ENCODE results near the gene GOT1. TPM values are rescaled to one million over a fixed set of nuclear protein-coding genes. Genes with fewer than 3 reads are reported as not detected.

GOT1 gene
- total RNA-seq, 2 experiments from 2014 or later, result 3.5 to 5.7 TPM

DNA sequence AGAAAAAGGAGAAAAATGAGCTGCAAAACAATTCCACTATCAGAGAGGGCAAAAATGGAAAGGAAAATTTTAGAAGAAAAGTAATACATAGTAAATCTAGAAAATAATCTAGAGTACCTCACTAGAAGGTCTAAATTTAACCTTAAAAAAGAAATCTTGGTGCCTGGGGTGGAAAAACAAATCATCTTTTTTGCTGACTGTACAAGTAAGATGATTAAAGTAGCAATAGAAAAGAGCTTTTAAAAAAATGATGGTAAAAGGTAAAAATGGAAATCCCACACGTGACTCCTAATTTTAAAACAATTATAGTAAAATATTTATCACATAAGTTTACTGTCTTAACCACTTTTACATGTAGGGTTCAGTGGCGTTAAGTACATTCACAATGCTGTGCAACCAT, 28.8 kb upstream of the GOT1 start:
- Mint-ChIP-seq H3K36me3 (ENCODE audit: low read depth) (no peaks in the 10 kb centered on the region), H3K9me3 (no peaks in the 10 kb centered on the region), H3K4me1 (ENCODE audit: low read depth) (no peaks in the 10 kb centered on the region), H3K27me3 (peaks cover 56% of the 10 kb centered on the region), H3K27ac (no peak overlapping the region), H3K4me3 (no peak overlapping the region)
- Histone ChIP-seq H3K9me3 (ENCODE audit: control insufficient read depth in 1 of 2, insufficient read depth in 1 of 2, low read length in 2 of 2) (no peaks in the 10 kb centered on the region), H3K4me3 (ENCODE audit: low read length) (no peak overlapping the region), H3K27me3 (ENCODE audit: control insufficient read depth in 1 of 2, insufficient read depth in 2 of 2, low read length in 2 of 2) (peaks cover 0 to 14% of the 10 kb centered on the region in 2 experiments), H3K36me3 (ENCODE audit: insufficient read depth, low read length) (no peaks in the 10 kb centered on the region), H3K4me1 (ENCODE audit: insufficient read depth, low read length) (no peaks in the 10 kb centered on the region), H3K27ac (ENCODE audit: low read depth in 1 of 2, low read length in 2 of 2) (no peak overlapping the region)
- intact Hi-C loops (cut with DNase I, micrococcal nuclease), result no loop called here
- DNase-seq (no peak), ATAC-seq (ENCODE audit: poor library complexity) (no peak)
- POLR2A ChIA-PET, result no interaction called here
- CTCF ChIA-PET, result no interaction called here
- TF ChIP-seq, protein P1, sequence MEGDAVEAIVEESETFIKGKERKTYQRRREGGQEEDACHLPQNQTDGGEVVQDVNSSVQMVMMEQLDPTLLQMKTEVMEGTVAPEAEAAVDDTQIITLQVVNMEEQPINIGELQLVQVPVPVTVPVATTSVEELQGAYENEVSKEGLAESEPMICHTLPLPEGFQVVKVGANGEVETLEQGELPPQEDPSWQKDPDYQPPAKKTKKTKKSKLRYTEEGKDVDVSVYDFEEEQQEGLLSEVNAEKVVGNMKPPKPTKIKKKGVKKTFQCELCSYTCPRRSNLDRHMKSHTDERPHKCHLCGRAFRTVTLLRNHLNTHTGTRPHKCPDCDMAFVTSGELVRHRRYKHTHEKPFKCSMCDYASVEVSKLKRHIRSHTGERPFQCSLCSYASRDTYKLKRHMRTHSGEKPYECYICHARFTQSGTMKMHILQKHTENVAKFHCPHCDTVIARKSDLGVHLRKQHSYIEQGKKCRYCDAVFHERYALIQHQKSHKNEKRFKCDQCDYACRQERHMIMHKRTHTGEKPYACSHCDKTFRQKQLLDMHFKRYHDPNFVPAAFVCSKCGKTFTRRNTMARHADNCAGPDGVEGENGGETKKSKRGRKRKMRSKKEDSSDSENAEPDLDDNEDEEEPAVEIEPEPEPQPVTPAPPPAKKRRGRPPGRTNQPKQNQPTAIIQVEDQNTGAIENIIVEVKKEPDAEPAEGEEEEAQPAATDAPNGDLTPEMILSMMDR (IDR thresholded peaks at IDR 0.05), result no peak

DNA sequence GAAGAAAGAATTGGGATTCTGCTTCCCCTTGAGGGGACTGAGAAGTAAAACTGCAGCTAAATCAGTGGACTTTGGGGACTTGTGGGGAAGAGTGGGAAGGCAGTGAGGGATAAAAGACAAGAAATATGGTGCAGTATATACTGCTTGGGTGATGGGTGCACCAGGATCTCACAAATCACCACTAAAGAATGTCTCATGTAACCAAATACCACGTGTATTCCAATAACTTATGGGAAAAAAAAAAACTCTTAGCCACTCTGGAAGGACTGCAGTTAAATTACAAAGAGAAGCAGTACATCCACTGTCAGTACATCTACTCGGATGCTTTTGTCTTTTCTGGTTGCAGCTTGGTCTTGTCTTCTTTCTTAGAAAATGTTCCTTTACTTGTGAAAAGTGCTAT, 27.4 kb upstream of the GOT1 start:
- TF ChIP-seq, protein P1 (IDR thresholded peaks at IDR 0.05), result no peak
- Histone ChIP-seq H3K27ac (ENCODE audit: low read depth in 1 of 2, low read length in 2 of 2) (no peak overlapping the region), H3K9me3 (ENCODE audit: control insufficient read depth in 1 of 2, insufficient read depth in 1 of 2, low read length in 2 of 2) (no peaks in the 10 kb centered on the region), H3K4me1 (ENCODE audit: insufficient read depth, low read length) (no peaks in the 10 kb centered on the region), H3K27me3 (ENCODE audit: control insufficient read depth in 1 of 2, insufficient read depth in 2 of 2, low read length in 2 of 2) (peaks cover 2 to 18% of the 10 kb centered on the region in 2 experiments), H3K4me3 (ENCODE audit: low read length) (no peak overlapping the region), H3K36me3 (ENCODE audit: insufficient read depth, low read length) (no peaks in the 10 kb centered on the region)
- DNase-seq (no peak), ATAC-seq (ENCODE audit: poor library complexity) (no peak)
- ChIA-PET CTCF (no interaction called here), POLR2A (no interaction called here)
- no peak overlapping the region for H3K4me3 Mint-ChIP-seq
- intact Hi-C loops (cut with DNase I, micrococcal nuclease), result no loop called here
- no peaks in the 10 kb centered on the region for H3K4me1 Mint-ChIP-seq (ENCODE audit: low read depth)
- H3K9me3 Mint-ChIP-seq, result no peaks in the 10 kb centered on the region
- H3K27ac Mint-ChIP-seq, result no peak overlapping the region
- peaks cover 64% of the 10 kb centered on the region for H3K27me3 Mint-ChIP-seq
- H3K36me3 Mint-ChIP-seq (ENCODE audit: low read depth), result no peaks in the 10 kb centered on the region

DNA sequence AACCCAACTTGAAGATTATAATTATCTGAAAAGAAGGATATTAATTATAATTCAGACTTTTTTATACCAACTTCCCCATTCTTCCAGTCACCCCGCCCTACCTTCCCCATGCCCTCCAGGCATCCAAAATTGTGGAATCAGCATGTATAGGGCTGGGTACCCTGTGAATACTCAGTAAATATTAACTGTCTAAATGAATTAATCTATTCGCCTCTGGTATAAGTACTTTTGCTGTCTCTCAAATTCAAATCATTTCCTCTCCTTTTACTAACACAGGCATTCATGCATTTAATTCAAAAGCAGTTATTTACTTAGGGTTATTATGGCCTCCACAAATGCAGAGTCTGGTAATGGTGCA, 26.5 kb upstream of the GOT1 start:
- intact Hi-C loops (cut with DNase I, micrococcal nuclease), result no loop called here
- Mint-ChIP-seq H3K36me3 (ENCODE audit: low read depth) (no peaks in the 10 kb centered on the region), H3K27ac (no peak overlapping the region), H3K27me3 (peaks cover 63% of the 10 kb centered on the region), H3K4me1 (ENCODE audit: low read depth) (no peaks in the 10 kb centered on the region), H3K9me3 (no peaks in the 10 kb centered on the region), H3K4me3 (no peak overlapping the region)
- no peak overlapping the region for H3K27ac ChIP-seq (ENCODE audit: low read depth in 1 of 2, low read length in 2 of 2)
- POLR2A ChIA-PET, result no interaction called here
- CTCF ChIA-PET, result no interaction called here
- H3K36me3 ChIP-seq (ENCODE audit: insufficient read depth, low read length), result no peaks in the 10 kb centered on the region
- no peak for DNase-seq
- H3K9me3 ChIP-seq (ENCODE audit: control insufficient read depth in 1 of 2, insufficient read depth in 1 of 2, low read length in 2 of 2), result no peaks in the 10 kb centered on the region
- H3K4me3 ChIP-seq (ENCODE audit: low read length), result no peak overlapping the region
- no peaks in the 10 kb centered on the region for H3K4me1 ChIP-seq (ENCODE audit: insufficient read depth, low read length)
- TF ChIP-seq, protein P1 (IDR thresholded peaks at IDR 0.05), result no peak
- H3K27me3 ChIP-seq (ENCODE audit: control insufficient read depth in 1 of 2, insufficient read depth in 2 of 2, low read length in 2 of 2), result peaks cover 5 to 21% of the 10 kb centered on the region in 2 experiments
- ATAC-seq (ENCODE audit: poor library complexity), result no peak
